Measurements from ENCODE around the gene ZBTB49. TPM values are rescaled to one million over a fixed set of nuclear protein-coding genes. Genes with fewer than 3 reads are reported as not detected.
A peak's percentile ranks its signal among the peaks of the same experiment; 100 is the strongest.

ZBTB49 gene
- total RNA-seq (ENCODE audit: unreplicated experiment) = 4.8 TPM
- long read RNA-seq, partial matches to known transcripts = 1 of 5 reads
- long read RNA-seq, other reads (novel, unspliced or antisense) = 3 of 5 reads

GRCh38 chr4:4289941-4290850, at the start of gene ZBTB49, which contains the start of gene LYAR:
ZBTB49 (plus strand) TSS chr4:4290251; CDS start chr4:4299946, 9,695 bp downstream.
LYAR (minus strand) TSS chr4:4290154; CDS start chr4:4283742, 6,412 bp downstream.
- Mint-ChIP-seq H3K9me3 (ENCODE audit: unreplicated experiment) (peaks cover 4% of the 10 kb centered on the region), H3K36me3 (ENCODE audit: unreplicated experiment) (peaks cover 4% of the 10 kb centered on the region), H3K4me3 (ENCODE audit: unreplicated experiment) (peak within 1 kb of the TSS; percentile 94), H3K4me1 (ENCODE audit: low read depth, unreplicated experiment) (peaks cover 5% of the 10 kb centered on the region), H3K27ac (ENCODE audit: unreplicated experiment) (peak within 1 kb of the TSS; percentile 75), H3K27me3 (ENCODE audit: unreplicated experiment) (peaks cover 2% of the 10 kb centered on the region)
- peak; percentile 98 for DNase-seq
- TF ChIP-seq CTCF (IDR thresholded peaks at IDR 0.05; ENCODE audit: partially characterized antibody, unreplicated experiment) = no peak

GRCh38 chr4:4245172-4245571, 44.9 kb upstream of the ZBTB49 start:
- peaks cover 13% of the 10 kb centered on the region for H3K4me1 Mint-ChIP-seq (ENCODE audit: low read depth, unreplicated experiment)
- H3K9me3 Mint-ChIP-seq (ENCODE audit: unreplicated experiment) = peaks cover 5% of the 10 kb centered on the region
- H3K4me3 Mint-ChIP-seq (ENCODE audit: unreplicated experiment) = no peak overlapping the region
- no peak for TF ChIP-seq CTCF (IDR thresholded peaks at IDR 0.05; ENCODE audit: partially characterized antibody, unreplicated experiment)
- DNase-seq = no peak
- H3K27ac Mint-ChIP-seq (ENCODE audit: unreplicated experiment) = peak overlapping the region; percentile 13
- peaks cover 6% of the 10 kb centered on the region for H3K36me3 Mint-ChIP-seq (ENCODE audit: unreplicated experiment)
- H3K27me3 Mint-ChIP-seq (ENCODE audit: unreplicated experiment) = peaks cover 4% of the 10 kb centered on the region

- Mint-ChIP-seq H3K36me3 (ENCODE audit: unreplicated experiment) (peaks cover 6% of the 10 kb centered on the region), H3K4me1 (ENCODE audit: low read depth, unreplicated experiment) (peaks cover 13% of the 10 kb centered on the region), H3K27me3 (ENCODE audit: unreplicated experiment) (peaks cover 4% of the 10 kb centered on the region), H3K27ac (ENCODE audit: unreplicated experiment) (peak overlapping the region; percentile 76), H3K4me3 (ENCODE audit: unreplicated experiment) (peak overlapping the region; percentile 98), H3K9me3 (ENCODE audit: unreplicated experiment) (peaks cover 5% of the 10 kb centered on the region)
- TF ChIP-seq CTCF (IDR thresholded peaks at IDR 0.05; ENCODE audit: partially characterized antibody, unreplicated experiment) = no peak
- DNase-seq = no peak
Observed at GRCh38 chr4:4247696-4248028, 42.4 kb upstream of the ZBTB49 start.

DNA sequence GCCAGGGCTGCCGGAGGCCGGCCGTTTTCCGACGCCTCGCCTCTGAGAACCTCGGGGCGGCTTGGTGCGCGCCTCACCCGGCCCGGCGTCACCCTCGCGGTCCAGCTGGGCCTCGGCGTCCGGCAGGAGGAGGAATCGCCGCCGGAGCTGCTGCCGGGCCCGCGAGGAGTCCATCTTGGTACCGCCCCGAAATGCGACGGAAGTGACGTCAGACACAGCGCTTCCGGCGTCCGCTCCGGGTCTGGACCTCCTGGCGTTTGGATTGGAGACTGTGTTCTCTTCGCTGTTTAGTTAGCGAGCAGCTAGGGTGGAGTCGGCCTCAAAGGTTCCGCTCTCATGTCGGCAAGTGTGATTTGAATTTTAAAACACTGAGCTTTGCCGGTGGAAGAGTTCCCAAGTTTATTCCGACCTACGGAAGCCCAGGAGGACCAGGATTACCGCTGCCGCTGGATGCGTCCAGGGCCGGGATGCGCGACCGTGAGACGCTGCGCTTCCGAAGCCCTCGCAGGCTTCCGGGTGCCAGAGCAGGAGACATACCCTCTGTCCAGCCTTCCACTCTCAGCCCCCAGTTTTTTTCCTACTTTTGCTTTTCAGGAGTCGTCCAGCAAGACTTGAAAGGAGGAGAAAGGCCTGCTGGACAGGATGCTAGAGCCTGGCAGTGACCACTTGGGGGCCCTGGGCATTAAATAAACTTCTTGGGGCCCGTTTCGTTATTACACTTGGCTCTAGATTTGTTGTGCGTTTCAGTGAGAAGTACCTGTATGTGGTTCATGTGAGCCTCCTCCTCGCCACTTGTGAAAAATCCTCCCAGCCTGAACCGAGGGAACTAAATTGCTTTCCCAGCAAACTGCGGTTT, 41.8 kb upstream of the ZBTB49 start, which contains the start of gene TMEM128:
TMEM128 (minus strand) TSS at position 195 of the 856 bp plus-strand sequence; CDS start at position 174, 21 bp downstream.
- H3K36me3 Mint-ChIP-seq (ENCODE audit: unreplicated experiment) = peaks cover 6% of the 10 kb centered on the region
- H3K4me3 Mint-ChIP-seq (ENCODE audit: unreplicated experiment) = peak within 1 kb of the TSS; percentile 98
- peaks cover 4% of the 10 kb centered on the region for H3K27me3 Mint-ChIP-seq (ENCODE audit: unreplicated experiment)
- peak; percentile 31 for TF ChIP-seq CTCF (IDR thresholded peaks at IDR 0.05; ENCODE audit: partially characterized antibody, unreplicated experiment)
- peaks cover 5% of the 10 kb centered on the region for H3K9me3 Mint-ChIP-seq (ENCODE audit: unreplicated experiment)
- peaks cover 13% of the 10 kb centered on the region for H3K4me1 Mint-ChIP-seq (ENCODE audit: low read depth, unreplicated experiment)
- peak within 1 kb of the TSS; percentile 98 for H3K27ac Mint-ChIP-seq (ENCODE audit: unreplicated experiment)
- peak; percentile 94 for DNase-seq

All from glutamatergic neuron (in vitro differentiated cells).